GM03348 (cell line): Measurements from ENCODE around the gene FLT1.
A peak's percentile ranks its signal among the peaks of the same experiment; 100 is the strongest.

Experiments
- DNase-seq: peaks from one replicate; pipeline ENCODE4 v3.0.0; 2012; ENCODE audit warnings: low spot score

The FLT1 gene

DNA sequence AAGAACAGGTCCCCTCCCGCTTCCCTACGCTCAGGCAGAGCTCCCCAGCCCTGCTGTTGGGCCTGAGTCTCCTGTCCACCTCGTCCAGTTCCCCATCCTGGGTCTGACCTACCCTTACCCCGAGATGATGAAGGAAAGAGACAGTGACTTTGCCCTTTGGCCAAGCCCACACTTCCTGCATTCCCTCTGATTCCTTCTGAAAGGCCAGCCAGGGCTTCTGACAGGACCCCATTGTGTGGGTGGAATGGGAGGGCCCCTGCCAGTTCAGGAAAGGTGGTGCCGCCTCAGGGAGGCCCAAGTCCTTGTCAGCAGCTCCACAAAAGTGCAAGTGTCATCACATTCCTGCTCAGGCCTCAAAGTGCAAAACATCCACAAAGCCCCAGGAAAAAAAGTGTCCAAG is 178.8 kb downstream of the FLT1 start:
- DNase-seq = no peak

DNA sequence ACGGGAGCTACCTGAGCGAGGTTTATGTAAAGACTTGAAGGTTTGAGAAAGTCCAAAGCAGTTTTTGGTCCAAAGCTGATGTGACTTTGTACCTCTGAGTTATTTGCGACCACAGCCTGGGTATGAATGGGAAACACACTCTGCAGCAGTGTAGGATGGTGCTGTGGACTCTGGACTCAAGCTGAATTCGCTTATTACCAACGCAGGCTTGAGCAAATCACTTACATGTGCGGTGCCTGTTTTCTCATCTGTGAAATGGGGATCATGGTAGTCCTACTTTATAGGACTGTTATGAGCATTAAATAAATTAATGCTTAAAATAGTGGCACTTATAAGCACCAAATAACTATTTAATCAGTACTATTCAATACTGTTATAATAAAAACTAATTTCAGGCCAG is 180.0 kb downstream of the FLT1 start:
- no peak for DNase-seq

GRCh38 chr13:28313579-28313978 is 181.3 kb downstream of the FLT1 start:
- peak; percentile 49 for DNase-seq

- DNase-seq = no peak
Measured at GRCh38 chr13:28306325-28306724, 188.6 kb downstream of the FLT1 start.

- no peak for DNase-seq
Measured at GRCh38 chr13:28301839-28302238, 193.1 kb downstream of the FLT1 start.

GRCh38 chr13:28299916-28300315 is 195.0 kb downstream of the FLT1 start:
- DNase-seq = no peak

- DNase-seq = no peak
Measured at GRCh38 chr13:28297341-28297740, 197.6 kb downstream of the FLT1 start.

- no peak for DNase-seq
Measured at GRCh38 chr13:28286263-28286662, 208.7 kb downstream of the FLT1 start.

DNA sequence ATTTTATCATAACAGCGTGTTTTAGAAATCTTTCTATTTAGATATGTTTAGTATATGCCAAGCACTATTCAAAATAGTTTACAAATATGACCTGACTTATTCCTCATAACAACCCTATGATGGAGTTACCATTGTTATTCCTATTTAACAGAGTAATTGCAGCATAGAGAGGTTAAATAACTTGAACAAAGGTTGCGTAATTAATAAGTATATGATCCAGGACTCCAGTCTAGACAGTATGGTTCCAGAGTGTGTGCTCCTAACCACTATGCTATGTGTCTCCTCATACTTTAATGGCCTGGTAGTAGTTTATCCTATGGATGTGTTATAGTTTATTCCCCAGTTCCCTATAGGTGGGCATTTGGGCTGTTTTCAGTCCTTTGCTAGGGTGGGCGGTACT is 211.3 kb downstream of the FLT1 start:
- DNase-seq = no peak

GRCh38 chr13:28282451-28282850 is 212.5 kb downstream of the FLT1 start:
- no peak for DNase-seq

- no peak for DNase-seq
Measured at GRCh38 chr13:28273919-28274318, 221.0 kb downstream of the FLT1 start.

DNA sequence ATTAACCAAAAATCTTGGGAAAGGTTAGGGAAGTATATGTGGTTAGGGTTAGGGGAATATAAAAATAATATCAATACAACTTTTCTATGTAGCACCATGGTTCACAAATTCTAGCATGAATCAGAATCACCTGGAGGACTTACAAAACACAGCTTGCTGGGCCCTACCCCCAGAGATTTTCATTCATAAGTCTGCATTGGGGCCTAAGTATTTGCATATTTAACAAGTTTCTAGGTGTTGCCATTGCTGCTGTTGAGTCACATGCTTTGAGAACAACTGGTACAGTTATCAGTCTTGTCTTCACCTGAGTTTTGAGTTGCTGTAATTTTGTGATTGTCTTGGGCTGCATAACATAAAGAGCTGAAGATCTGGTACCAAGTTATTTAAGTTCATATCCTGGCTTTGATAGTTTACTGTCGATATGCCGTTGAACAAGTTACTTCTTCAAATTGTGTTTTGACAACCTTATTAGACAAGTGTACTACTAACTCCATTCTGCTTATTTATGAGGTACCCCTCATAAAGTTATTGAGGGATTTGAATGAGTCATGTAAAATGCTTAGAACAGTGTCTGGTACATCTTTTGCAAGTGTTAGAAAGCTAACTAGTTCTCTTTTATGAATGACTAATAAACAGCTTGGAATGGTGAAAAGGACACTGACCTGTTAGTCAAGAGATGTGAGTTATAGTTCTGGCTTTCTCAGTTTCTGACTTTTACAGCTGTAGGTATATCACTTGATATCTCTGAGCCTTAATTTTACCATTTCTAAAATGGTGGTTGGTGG is 223.7 kb downstream of the FLT1 start:
- DNase-seq = no peak

- no peak for DNase-seq
Measured at GRCh38 chr13:28268800-28269223, 226.1 kb downstream of the FLT1 start.

GRCh38 chr13:28267497-28267896 is 227.4 kb downstream of the FLT1 start:
- DNase-seq = no peak

DNA sequence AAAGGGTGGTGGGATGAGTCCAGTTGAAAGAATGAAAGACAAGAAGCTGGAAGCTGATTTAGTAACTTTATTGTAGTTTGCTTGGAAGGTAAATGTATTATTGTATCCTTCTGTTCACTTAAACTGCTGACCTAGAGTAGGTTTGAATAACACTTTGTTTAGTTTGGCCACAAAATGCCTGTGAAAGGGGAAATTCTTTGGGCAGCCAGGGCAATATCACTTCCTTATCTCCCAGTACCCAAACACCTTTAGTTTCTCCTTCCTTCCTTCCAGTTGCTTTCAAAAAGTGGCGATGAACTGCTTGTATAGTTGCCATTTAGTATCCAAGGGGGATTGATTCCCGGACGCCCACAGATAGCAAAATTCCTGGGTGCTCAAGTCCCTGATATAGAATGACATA is 236.5 kb downstream of the FLT1 start:
- DNase-seq = no peak

DNA sequence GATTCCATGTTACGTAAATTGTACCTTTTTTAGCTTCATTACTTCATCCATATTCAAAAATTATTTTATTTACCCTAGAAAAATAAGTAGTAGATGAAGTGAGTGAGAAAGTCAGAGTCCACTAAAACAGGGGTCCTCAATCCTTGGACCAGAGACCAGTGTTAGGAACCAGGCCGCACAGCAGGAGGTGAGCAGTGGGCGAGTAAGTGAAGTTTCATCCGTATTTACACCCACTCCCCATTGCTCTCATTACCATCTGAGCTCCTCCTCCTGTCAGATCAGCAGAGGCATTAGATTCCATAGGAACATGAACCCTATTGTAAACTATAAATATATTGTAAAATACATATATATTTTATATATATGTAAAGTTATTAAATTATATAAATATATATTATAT is 237.6 kb downstream of the FLT1 start:
- DNase-seq = no peak

DNA sequence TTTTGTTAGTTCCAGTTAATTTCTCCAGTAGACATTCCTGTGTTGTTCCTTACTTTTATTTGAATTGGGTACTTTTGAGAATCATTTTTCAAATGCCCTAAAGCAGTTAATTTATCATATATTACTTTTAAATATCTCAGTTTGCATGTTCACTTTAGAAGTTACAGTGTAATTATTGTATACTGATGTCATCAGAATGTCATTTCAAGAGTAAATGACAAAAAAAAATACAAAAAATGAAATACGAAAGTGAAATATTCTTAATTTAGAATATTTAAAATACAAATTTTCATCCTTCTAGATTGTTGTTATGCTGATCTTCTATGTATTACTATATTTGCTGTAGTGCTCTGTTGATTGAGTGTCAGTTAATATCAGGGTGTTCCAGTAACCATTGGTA is 242.4 kb downstream of the FLT1 start:
- DNase-seq = no peak

- no peak for DNase-seq
Measured at GRCh38 chr13:28251466-28251865, 243.5 kb downstream of the FLT1 start.

DNA sequence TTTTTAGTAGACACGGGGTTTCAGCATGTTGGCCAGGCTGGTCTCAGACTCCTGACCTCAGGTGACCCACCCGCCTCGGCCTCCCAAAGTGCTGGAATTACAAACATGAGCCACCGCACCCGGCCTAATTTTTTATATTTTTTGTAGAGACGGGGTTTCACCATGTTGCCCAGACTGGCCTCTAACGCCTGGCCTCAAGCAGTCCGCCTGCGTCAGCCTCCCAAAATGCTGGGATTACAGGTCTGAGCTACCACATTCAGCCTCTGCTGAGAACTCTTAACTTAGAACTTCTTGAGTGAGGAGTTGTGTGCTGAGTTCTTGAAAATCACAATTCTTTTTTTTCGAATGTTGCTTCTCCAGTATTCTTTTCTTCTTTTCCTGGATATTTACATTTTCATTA is 244.4 kb downstream of the FLT1 start:
- no peak for DNase-seq
